H1 (cell line): Measurements from ENCODE around the gene ZSCAN12. TPM values are rescaled to one million over a fixed set of nuclear protein-coding genes. Genes with fewer than 3 reads are reported as not detected.

ENCODE experiments used
- CTCF ChIA-PET: fragments of 300-600 bp; sonication (Branson Sonifier 250); formaldehyde crosslinking; loops from one replicate; lab custom pipeline; 2021; ENCODE audit not compliant: partially characterized antibody; lab: Charles Lee
- POLR2A ChIA-PET: fragments of 300-600 bp; sonication (Branson Sonifier 250); formaldehyde crosslinking; loops from one replicate; lab custom pipeline; 2021; ENCODE audit warnings: inconsistent platforms; ENCODE audit not compliant: partially characterized antibody; lab: Charles Lee
- DNase-seq, 2 experiments: peaks; one replicate each; pipeline versions ENCODE4 v3.0.0 to v3.0.0-alpha.2; 2010 to 2022; ENCODE audit warnings: low spot score in 2 of 2, low read depth in 1 of 2, mixed read lengths in 1 of 2
- FAIRE-seq: peaks from 2 replicates; lab custom pipeline; 2011; peaks lifted over from hg19 to GRCh38; lab: Jason Lieb, UNC
- H2AFZ ChIP-seq: 2 replicates; pipeline ENCODE4 v1.8.1; 2012; ENCODE audit warnings: low read length, inconsistent platforms
- H2AK5ac ChIP-seq: 2 replicates; pipeline ENCODE4 v1.6.1; 2013; ENCODE audit warnings: low read depth, low read length
- H2BK120ac ChIP-seq: replicated peaks from 2 replicates; pipeline ENCODE3; 2013; ENCODE audit warnings: low read depth, low read length, inconsistent platforms
- H2BK12ac ChIP-seq: 2 replicates; pipeline ENCODE4 v1.6.1; 2013; ENCODE audit warnings: low read depth, low read length
- H2BK15ac ChIP-seq: 2 replicates; pipeline ENCODE4 v1.6.1; 2013; ENCODE audit warnings: low read length
- H2BK20ac ChIP-seq: 2 replicates; pipeline ENCODE4 v1.6.1; 2013; ENCODE audit warnings: low read length
- H2BK5ac ChIP-seq: 2 replicates; pipeline ENCODE4 v1.6.1; 2013; ENCODE audit warnings: low read depth, low read length
- H3K14ac ChIP-seq: 2 replicates; pipeline ENCODE4 v1.6.1; 2013; ENCODE audit warnings: inconsistent platforms; ENCODE audit not compliant: insufficient read length
- H3K18ac ChIP-seq: 2 replicates; pipeline ENCODE4 v1.6.1; 2013; ENCODE audit warnings: low read length; ENCODE audit errors: extremely low read depth
- H3K23ac ChIP-seq: 2 replicates; pipeline ENCODE4 v1.6.1; 2013; ENCODE audit warnings: inconsistent platforms; ENCODE audit not compliant: insufficient read length
- H3K23me2 ChIP-seq: 2 replicates; pipeline ENCODE4 v1.6.1; 2013; ENCODE audit warnings: low read depth, low read length
- H3K27ac ChIP-seq: 2 replicates; pipeline ENCODE4 v1.6.1; 2011; ENCODE audit warnings: low read depth, low read length, inconsistent platforms
- H3K27me3 ChIP-seq, 4 experiments: replicated peaks in 1 of 4; 1 replicate in 1 of 4; 2 replicates in 3 of 4; pipeline versions ENCODE4 v1.6.1 to v1.8.1; 2011 to 2013; ENCODE audit warnings: low read length in 3 of 4, mild to moderate bottlenecking in 3 of 4, inconsistent platforms in 2 of 4, mixed read lengths in 2 of 4, moderate library complexity in 1 of 4; ENCODE audit not compliant: control insufficient read depth in 3 of 4, insufficient read depth in 3 of 4; ENCODE audit errors: extremely low read depth in 1 of 4
- H3K36me3 ChIP-seq, 4 experiments: 2 replicates each; pipeline versions ENCODE4 v1.6.1 to v1.8.1; 2011 to 2013; ENCODE audit warnings: mild to moderate bottlenecking in 4 of 4, low read length in 3 of 4, moderate library complexity in 2 of 4, control low read depth in 1 of 4, inconsistent platforms in 1 of 4; ENCODE audit not compliant: insufficient read depth in 4 of 4, control insufficient read depth in 2 of 4
- H3K4ac ChIP-seq: replicated peaks from 2 replicates; pipeline ENCODE3; 2013; ENCODE audit warnings: low read length, low read depth, mixed read lengths, inconsistent platforms; ENCODE audit not compliant: insufficient read length
- H3K4me1 ChIP-seq, 4 experiments: replicated peaks in 1 of 4; 1 replicate in 1 of 4; 2 replicates in 3 of 4; pipeline versions ENCODE4 v1.6.1 to v1.8.1; 2011 to 2013; ENCODE audit warnings: low read length in 3 of 4, inconsistent platforms in 2 of 4, mixed read lengths in 1 of 4; ENCODE audit not compliant: insufficient read depth in 4 of 4, control insufficient read depth in 3 of 4
- H3K4me2 ChIP-seq, 2 experiments: 2 replicates each; pipeline versions ENCODE4 v1.6.1 to v1.8.1; 2011 to 2013; ENCODE audit warnings: low read depth in 2 of 2, low read length in 2 of 2, control low read depth in 1 of 2, inconsistent platforms in 1 of 2, mild to moderate bottlenecking in 1 of 2; ENCODE audit not compliant: insufficient read depth in 1 of 2
- H3K4me3 ChIP-seq, 4 experiments: fragments of 200-600, 300-600 bp in 1 of 4; sonication (generic), shearing (Covaris generic), sonication (Bioruptor Twin) in 1 of 4; 2 replicates each; pipeline versions ENCODE4 v1.5.1 to v1.8.1; 2011 to 2016; ENCODE audit warnings: low read length in 4 of 4, low read depth in 3 of 4, control low read depth in 2 of 4, inconsistent platforms in 2 of 4, mild to moderate bottlenecking in 2 of 4, mixed read lengths in 1 of 4, moderate library complexity in 1 of 4; ENCODE audit not compliant: insufficient read depth in 2 of 4; ENCODE audit errors: extremely low read depth in 1 of 4
- H3K56ac ChIP-seq: replicated peaks from 2 replicates; pipeline ENCODE3; 2013; ENCODE audit warnings: low read depth, mild to moderate bottlenecking, mixed read lengths, low read length, inconsistent platforms; ENCODE audit not compliant: insufficient read length
- H3K79me1 ChIP-seq: 2 replicates; pipeline ENCODE4 v1.6.1; 2013; ENCODE audit warnings: low read depth, low read length, control low read depth
- H3K79me2 ChIP-seq, 2 experiments: 2 replicates each; pipeline versions ENCODE4 v1.6.1 to v1.8.1; 2012 to 2013; ENCODE audit warnings: low read length in 2 of 2, mild to moderate bottlenecking in 2 of 2, inconsistent platforms in 1 of 2; ENCODE audit not compliant: insufficient read depth in 2 of 2, control insufficient read depth in 1 of 2
- H3K9ac ChIP-seq, 4 experiments: replicated peaks in 1 of 4; 1 replicate in 1 of 4; 2 replicates in 3 of 4; pipeline versions ENCODE4 v1.6.1 to v1.8.1; 2011 to 2013; ENCODE audit warnings: low read depth in 3 of 4, low read length in 3 of 4, control low read depth in 2 of 4, mild to moderate bottlenecking in 2 of 4, moderate library complexity in 2 of 4, inconsistent platforms in 1 of 4; ENCODE audit errors: extremely low read depth in 1 of 4
- H3K9me3 ChIP-seq, 2 experiments: 2 replicates each; pipeline versions ENCODE4 v1.6.1 to v1.8.1; 2012 to 2013; ENCODE audit warnings: mild to moderate bottlenecking in 2 of 2, moderate library complexity in 2 of 2, control low read depth in 1 of 2, inconsistent platforms in 1 of 2, low read depth in 1 of 2, low read length in 1 of 2, mixed read lengths in 1 of 2; ENCODE audit not compliant: insufficient read depth in 2 of 2
- H4K20me1 ChIP-seq, 2 experiments: replicated peaks in 1 of 2; 2 replicates each; pipeline versions ENCODE3 to v1.8.1; 2011 to 2013; ENCODE audit warnings: inconsistent platforms in 2 of 2, low read length in 2 of 2, mild to moderate bottlenecking in 1 of 2; ENCODE audit not compliant: insufficient read depth in 2 of 2, control insufficient read depth in 1 of 2
- H4K5ac ChIP-seq: 2 replicates; pipeline ENCODE4 v1.6.1; 2013; ENCODE audit warnings: low read length, low read depth, mixed read lengths, inconsistent platforms; ENCODE audit not compliant: insufficient read length
- H4K8ac ChIP-seq: 2 replicates; pipeline ENCODE4 v1.8.0; 2013; ENCODE audit warnings: mild to moderate bottlenecking, moderate library complexity, low read length, inconsistent platforms; ENCODE audit not compliant: insufficient read depth; ENCODE audit errors: extremely low read depth
- H4K91ac ChIP-seq: replicated peaks from 2 replicates; pipeline ENCODE3; 2013; ENCODE audit warnings: low read length, mixed read lengths, inconsistent platforms; ENCODE audit not compliant: insufficient read length
- BACH1 ChIP-seq: IDR thresholded peaks from 2 replicates; pipeline ENCODE4 v1.6.1; 2012; ENCODE audit warnings: low read length, improper control_type of control experiment
- CBX8 ChIP-seq: fragments of 300-800, 300-1000 bp; sonication (generic); IDR thresholded peaks from 2 replicates; pipeline ENCODE4 v1.7.1; 2016; ENCODE audit warnings: low read depth, low read length, borderline replicate concordance
- CHD2 ChIP-seq: IDR thresholded peaks from 2 replicates; pipeline ENCODE4 v1.6.1; 2012; ENCODE audit warnings: low read length, improper control_type of control experiment
- CREB1 ChIP-seq: IDR thresholded peaks from 2 replicates; pipeline ENCODE4 v1.6.1; 2012; ENCODE audit warnings: inconsistent platforms
- CTBP2 ChIP-seq: IDR thresholded peaks from 2 replicates; pipeline ENCODE4 v1.7.0; 2011; ENCODE audit warnings: borderline replicate concordance, mild to moderate bottlenecking, moderate library complexity, mixed read lengths, low read length; ENCODE audit not compliant: insufficient read depth, insufficient read length
- GABPA ChIP-seq: IDR thresholded peaks from 2 replicates; pipeline ENCODE4 v1.6.1; 2011; ENCODE audit warnings: mild to moderate bottlenecking, low read length, moderate library complexity, borderline replicate concordance; ENCODE audit not compliant: insufficient read depth
- JUND ChIP-seq: IDR thresholded peaks from 2 replicates; pipeline ENCODE4 v1.6.1; 2011; ENCODE audit warnings: mild to moderate bottlenecking, improper control_type of control experiment, low read length
- NRF1 ChIP-seq: IDR thresholded peaks from 2 replicates; pipeline ENCODE4 v1.6.1; 2011; ENCODE audit warnings: mild to moderate bottlenecking, low read depth, low read length, improper control_type of control experiment
- PHF8 ChIP-seq: fragments of 200-600 bp; sonication (generic); conservative IDR thresholded peaks from 2 replicates; pipeline ENCODE4 v1.7.1; 2012; ENCODE audit warnings: low read depth, mild to moderate bottlenecking, inconsistent platforms, low read length, moderate library complexity
- POLR2A ChIP-seq, 2 experiments: IDR thresholded peaks; 1 replicate in 1 of 2; 2 replicates in 1 of 2; pipeline ENCODE4 v1.6.1; 2011; ENCODE audit warnings: low read depth in 2 of 2, low read length in 2 of 2, mild to moderate bottlenecking in 2 of 2; ENCODE audit errors: control extremely low read depth in 1 of 2
- RAD21 ChIP-seq, 2 experiments: IDR thresholded peaks in 1 of 2; conservative IDR thresholded peaks in 1 of 2; 2 replicates each; pipeline ENCODE4 v1.6.1; 2011; ENCODE audit warnings: low read depth in 2 of 2, low read length in 2 of 2, improper control_type of control experiment in 1 of 2, inconsistent platforms in 1 of 2, mild to moderate bottlenecking in 1 of 2, moderate library complexity in 1 of 2
- RFX5 ChIP-seq: IDR thresholded peaks from 2 replicates; pipeline ENCODE4 v1.6.1; 2011; ENCODE audit warnings: low read depth, low read length, improper control_type of control experiment, borderline replicate concordance
- RNF2 ChIP-seq: fragments of 200-900, 300-1000 bp; sonication (generic); IDR thresholded peaks from 2 replicates; pipeline ENCODE4 v1.7.1; 2016; ENCODE audit warnings: borderline replicate concordance, low read depth, mild to moderate bottlenecking, antibody characterized with exemption, low read length; ENCODE audit not compliant: poor library complexity, severe bottlenecking; ENCODE audit errors: missing control alignments
- SRF ChIP-seq: IDR thresholded peaks from 2 replicates; pipeline ENCODE4 v1.6.1; 2011; ENCODE audit warnings: mild to moderate bottlenecking, low read depth, low read length, moderate library complexity
- TCF12 ChIP-seq: IDR thresholded peaks from 2 replicates; pipeline ENCODE4 v1.6.1; 2011; ENCODE audit warnings: low read depth, mild to moderate bottlenecking, low read length
- TEAD4 ChIP-seq: IDR thresholded peaks from 2 replicates; pipeline ENCODE4 v1.6.1; 2012; ENCODE audit warnings: low read depth, low read length, inconsistent platforms, mixed read lengths
- YY1 ChIP-seq: IDR thresholded peaks from 2 replicates; pipeline ENCODE4 v1.6.1; 2011; ENCODE audit warnings: low read depth, mild to moderate bottlenecking, low read length
- polyA plus RNA-seq, 7 experiments: library from polyadenylated mRNA; depleted of rRNA in 3 of 7; stranded (reverse) in 5 of 7; unstranded in 2 of 7; fragments of >200 nt in 5 of 7; fragments of 200-250 nt in 2 of 7; gene quantifications; 1 replicate in 5 of 7; 2 replicates in 1 of 7; 4 replicates in 1 of 7; pipeline versions ENCODE4 v1.2.1 to v1.2.3, GENCODE V29; 2011 to 2013; ENCODE audit warnings: missing spikeins in 2 of 7, mixed read lengths in 2 of 7
- total RNA-seq: library from RNA; stranded (reverse); fragmentation: NEBNext Ultra II Directional; extraction: Animal tissue kit (Norgen Biotek cat#: 25700); gene quantifications from 2 replicates; pipeline ENCODE4 v1.2.1, GENCODE V29; 2021

ZSCAN12 gene
- total and polyA plus RNA-seq, 2 of the 8 experiments (the other 6 are each of a cell fraction or from before 2014, with no cell fraction given): 2.2 to 9.6 TPM

GRCh38 chr6:28413681-28414080 is 14.1 kb upstream of the ZSCAN12 start:
- H4K5ac ChIP-seq: no peak overlapping the region
- H2AFZ ChIP-seq: no peak overlapping the region
- H2AK5ac ChIP-seq: no peak overlapping the region
- H3K79me2 ChIP-seq: no peaks in the 10 kb centered on the region
- no peaks in the 10 kb centered on the region for H3K27me3 ChIP-seq
- no peak overlapping the region for H3K14ac ChIP-seq
- ChIA-PET POLR2A (no interaction called here), CTCF (interaction anchor here (1.2 kb wide), 1 partner anchor 129 kb away, joined by 4 read pairs; no protein-coding TSS in a partner anchor)
- no peak overlapping the region for H3K4me2 ChIP-seq
- H3K9me3 ChIP-seq: no peaks in the 10 kb centered on the region
- H3K4me3 ChIP-seq: no peak overlapping the region
- no peak overlapping the region for H3K4ac ChIP-seq
- no peaks in the 10 kb centered on the region for H3K36me3 ChIP-seq
- H3K9ac ChIP-seq: no peak overlapping the region
- H2BK12ac ChIP-seq: no peak overlapping the region
- H3K18ac ChIP-seq: no peak overlapping the region
- FAIRE-seq (no peak), DNase-seq (no peak)
- no peak overlapping the region for H3K27ac ChIP-seq
- no peak overlapping the region for H2BK5ac ChIP-seq
- no peak overlapping the region for H4K8ac ChIP-seq
- no peaks in the 10 kb centered on the region for H3K23me2 ChIP-seq
- no peak overlapping the region for H2BK120ac ChIP-seq
- no peak overlapping the region for H3K23ac ChIP-seq
- no peaks in the 10 kb centered on the region for H3K79me1 ChIP-seq
- H2BK15ac ChIP-seq: no peak overlapping the region
- no peaks in the 10 kb centered on the region for H3K4me1 ChIP-seq
- peaks cover 0 to 1% of the 10 kb centered on the region in 2 experiments for H4K20me1 ChIP-seq
- H4K91ac ChIP-seq: no peak overlapping the region
- H2BK20ac ChIP-seq: no peak overlapping the region
- no peak overlapping the region for H3K56ac ChIP-seq
- TF ChIP-seq TCF12: no peak
- TF ChIP-seq CBX8: no peak
- TF ChIP-seq BACH1: no peak
- TF ChIP-seq SRF: no peak
- no peak for TF ChIP-seq NRF1
- TF ChIP-seq CTBP2: no peak
- no peak for TF ChIP-seq JUND
- no peak for TF ChIP-seq RNF2
- no peak for TF ChIP-seq CHD2
- no peak for TF ChIP-seq RFX5
- no peak for TF ChIP-seq TEAD4
- no peak for TF ChIP-seq RAD21 (IDR thresholded peaks at IDR 0.05 in 1 of 2, conservative IDR thresholded peaks at IDR 0.05 in 1 of 2; ENCODE audit: low read depth in 2 of 2, low read length in 2 of 2)
- TF ChIP-seq POLR2A (IDR thresholded peaks at IDR 0.05; ENCODE audit: control extremely low read depth in 1 of 2, low read depth in 2 of 2, low read length in 2 of 2): no peak
- no peak for TF ChIP-seq YY1
- TF ChIP-seq CREB1: no peak
- TF ChIP-seq PHF8: no peak
- no peak for TF ChIP-seq GABPA
